Left ventricle myocardium superior (tissue), 1 donor: ENCODE results near the gene MTA3. TPM values are rescaled to one million over a fixed set of nuclear protein-coding genes. Genes with fewer than 3 reads are reported as not detected.

Experiments used
- total RNA-seq: library from RNA; stranded (reverse); fragmentation: NEBNext Ultra II Directional; extraction: Animal tissue kit (Norgen Biotek cat#: 25700); gene quantifications from one replicate; pipeline ENCODE4 v1.2.1, GENCODE V29; 2021
- donor health status: DM: no; HTN: yes; CAD: no; lungs with severe emphysema.

MTA3 gene
- total RNA-seq, 1 donor from 2014 or later = 17.6 TPM

Other genes with a start within 250 kb of the MTA3 start
- 98.4 TPM for gene COX7A2L, start 207.4 kb upstream of the MTA3 start, total RNA-seq
- not detected for gene KCNG3, start 74.7 kb upstream of the MTA3 start, total RNA-seq
- 0.74 TPM for gene OXER1, start 195.5 kb downstream of the MTA3 start, total RNA-seq
- gene HAAO, start 224.0 kb downstream of the MTA3 start, total RNA-seq = 1.9 TPM